GDM1 (cell line): Measurements from ENCODE around the gene LIMK2.
"Not testable (repeated sequence)": the region's sequence is repeated elsewhere in the genome, so short reads cannot be mapped to it uniquely, and the experiment has no call there.

Experiments
- DNase-seq: peaks from one replicate; lab custom pipeline; 2025; lab: John Stamatoyannopoulos, UW

The LIMK2 gene

DNA sequence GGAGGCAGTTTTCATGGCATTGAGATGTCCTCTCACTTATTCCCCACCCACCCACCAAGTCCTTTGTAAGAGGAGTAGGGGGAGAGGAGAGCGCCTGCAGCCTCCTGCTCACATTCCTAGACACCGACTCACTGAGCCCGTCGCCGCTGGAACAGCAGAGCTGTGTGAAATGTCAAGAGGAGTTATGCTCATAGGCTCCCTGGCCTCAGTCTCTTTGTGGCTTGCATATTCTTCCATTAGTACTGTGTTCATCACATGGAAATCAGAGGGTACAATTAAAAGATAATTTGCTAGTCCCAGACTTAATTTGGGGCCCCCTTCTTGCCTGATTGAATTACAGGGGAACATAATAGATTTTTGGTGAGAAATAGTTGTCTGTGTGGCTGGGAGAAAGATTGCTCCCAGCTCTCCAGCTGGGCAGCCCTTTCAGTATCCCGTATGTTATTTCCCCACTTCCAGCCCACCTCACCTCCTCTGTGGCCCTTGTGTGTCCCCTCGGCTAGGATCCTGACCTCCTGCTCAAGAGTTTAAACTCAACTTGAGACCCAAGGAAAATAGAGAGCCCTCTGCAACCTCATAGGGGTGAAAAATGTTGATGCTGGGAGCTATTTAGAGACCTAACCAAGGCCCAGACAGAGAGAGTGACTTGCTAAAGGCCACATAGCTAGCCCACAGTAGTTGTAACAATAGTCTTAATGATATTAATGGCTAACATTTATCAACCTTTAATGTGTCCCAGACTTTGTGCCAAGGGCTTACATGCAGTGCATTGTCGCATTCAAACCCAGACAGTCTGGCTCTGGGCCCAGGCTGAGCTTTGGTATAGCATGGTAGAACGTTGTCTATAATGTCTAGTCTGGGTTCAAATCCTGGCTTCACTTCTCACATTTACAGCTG lies 32.2 kb downstream of the LIMK2 start:
- DNase-seq, result no peak

- DNase-seq, result no peak
Observed at GRCh38 chr22:31244943-31245451, 32.9 kb downstream of the LIMK2 start.

DNA sequence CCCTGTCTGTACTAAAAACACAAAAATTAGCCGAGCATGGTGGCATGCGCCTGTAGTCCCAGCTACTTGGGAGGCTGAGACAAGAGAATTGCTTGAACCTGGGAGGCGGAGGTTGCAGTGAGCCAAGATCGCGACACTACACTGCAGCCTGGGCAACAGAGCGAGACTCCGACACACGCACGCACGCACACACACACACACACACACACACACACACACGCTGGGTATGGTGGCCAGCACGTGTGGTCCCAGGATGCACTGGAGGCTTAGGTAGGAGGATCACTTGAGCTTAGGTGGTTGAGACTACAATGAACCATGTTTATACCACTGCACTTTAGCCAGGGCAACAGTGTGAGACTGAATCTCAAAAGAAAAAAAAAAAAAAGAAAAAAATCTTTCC lies 33.9 kb downstream of the LIMK2 start:
- not testable (repeated sequence) for DNase-seq

GRCh38 chr22:31246687-31247086 lies 34.6 kb downstream of the LIMK2 start:
- DNase-seq, result no peak

DNA sequence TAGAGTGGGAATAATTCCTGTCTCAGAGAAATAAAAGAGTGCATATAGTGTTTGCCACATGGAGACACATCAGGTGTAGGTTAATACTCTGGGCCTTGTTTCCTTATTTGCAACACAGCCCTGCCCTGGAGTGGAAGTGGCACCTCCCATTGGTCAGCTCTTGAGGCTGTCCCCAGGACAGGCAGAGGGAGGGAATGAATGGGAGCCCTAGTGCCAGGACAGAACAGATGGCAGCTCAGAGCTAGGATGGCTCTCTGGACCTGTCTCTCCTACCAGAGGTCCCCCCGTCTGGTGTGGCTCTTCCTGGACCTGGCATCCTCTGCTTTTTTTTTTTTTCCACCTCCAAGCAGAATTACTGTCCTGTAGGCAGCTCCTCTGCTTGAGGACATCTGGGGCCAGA lies 35.6 kb downstream of the LIMK2 start:
- no peak for DNase-seq

GRCh38 chr22:31248138-31248745 lies 36.1 kb downstream of the LIMK2 start:
- DNase-seq, result no peak

DNA sequence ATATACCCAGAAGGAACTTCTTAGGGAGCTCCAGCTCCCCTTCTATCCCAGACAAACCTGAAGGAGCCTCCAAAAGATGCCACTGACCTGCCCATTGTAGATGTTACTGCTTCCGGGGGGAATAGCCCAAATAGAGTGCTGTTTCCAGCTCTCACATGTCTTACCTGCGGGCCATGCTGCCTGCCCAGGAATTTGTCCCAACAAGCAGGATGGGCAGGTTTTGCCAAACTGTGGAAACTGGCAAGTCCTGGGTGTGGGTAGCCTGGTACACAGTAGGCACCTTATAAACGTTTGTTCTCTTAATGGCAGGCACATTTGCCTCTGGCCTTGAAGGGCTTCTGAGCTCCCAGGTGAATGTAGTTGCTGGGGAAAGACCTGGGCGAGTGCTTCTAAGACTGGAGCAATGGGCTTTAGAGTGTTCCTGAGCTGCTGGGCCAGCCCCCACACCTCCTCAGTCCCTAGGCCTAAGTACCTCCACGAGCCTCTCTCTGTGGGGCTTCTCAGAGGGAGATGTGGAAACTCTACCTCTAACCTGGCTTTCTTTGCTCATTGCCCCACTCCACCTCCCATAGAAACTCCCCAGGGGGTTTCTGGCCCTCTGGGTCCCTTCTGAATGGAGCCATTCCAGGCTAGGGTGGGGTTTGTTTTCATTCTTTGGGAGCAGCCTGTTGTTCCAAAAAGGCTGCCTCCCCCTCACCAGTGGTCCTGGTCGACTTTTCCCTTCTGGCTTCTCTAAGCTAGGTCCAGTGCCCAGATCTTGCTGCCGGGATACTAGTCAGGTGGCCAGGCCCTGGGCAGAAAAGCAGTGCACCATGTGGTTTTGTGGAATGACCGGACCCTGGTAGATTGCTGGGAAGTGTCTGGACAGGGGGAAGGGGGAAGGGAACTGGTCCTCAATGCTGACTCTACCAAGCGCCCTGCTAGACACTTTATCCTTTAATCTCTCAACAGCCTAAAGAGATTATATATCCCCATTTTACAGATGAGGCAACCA lies 37.2 kb downstream of the LIMK2 start:
- DNase-seq, result no peak

GRCh38 chr22:31250740-31251600 lies 38.9 kb downstream of the LIMK2 start:
- no peak for DNase-seq

DNA sequence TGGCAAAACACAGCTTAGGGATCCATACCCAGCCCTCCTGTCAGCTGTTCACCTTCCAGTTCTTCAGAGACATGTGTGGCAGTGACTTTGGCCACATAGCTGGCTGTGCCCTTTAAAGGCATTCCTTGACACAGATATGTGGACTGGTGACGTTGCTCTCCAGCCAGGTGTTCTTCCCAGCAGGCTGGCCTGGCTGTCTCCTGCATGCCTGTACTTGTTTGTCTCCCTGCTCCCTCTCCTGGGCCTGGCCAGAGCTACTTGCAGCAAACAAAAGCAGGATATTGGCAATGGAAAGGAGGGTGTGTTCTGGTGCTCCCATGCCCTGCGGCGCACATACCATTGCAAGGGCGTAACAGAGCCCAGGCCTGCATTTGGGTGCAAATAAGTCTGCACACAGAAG lies 41.9 kb downstream of the LIMK2 start:
- DNase-seq, result no peak

DNA sequence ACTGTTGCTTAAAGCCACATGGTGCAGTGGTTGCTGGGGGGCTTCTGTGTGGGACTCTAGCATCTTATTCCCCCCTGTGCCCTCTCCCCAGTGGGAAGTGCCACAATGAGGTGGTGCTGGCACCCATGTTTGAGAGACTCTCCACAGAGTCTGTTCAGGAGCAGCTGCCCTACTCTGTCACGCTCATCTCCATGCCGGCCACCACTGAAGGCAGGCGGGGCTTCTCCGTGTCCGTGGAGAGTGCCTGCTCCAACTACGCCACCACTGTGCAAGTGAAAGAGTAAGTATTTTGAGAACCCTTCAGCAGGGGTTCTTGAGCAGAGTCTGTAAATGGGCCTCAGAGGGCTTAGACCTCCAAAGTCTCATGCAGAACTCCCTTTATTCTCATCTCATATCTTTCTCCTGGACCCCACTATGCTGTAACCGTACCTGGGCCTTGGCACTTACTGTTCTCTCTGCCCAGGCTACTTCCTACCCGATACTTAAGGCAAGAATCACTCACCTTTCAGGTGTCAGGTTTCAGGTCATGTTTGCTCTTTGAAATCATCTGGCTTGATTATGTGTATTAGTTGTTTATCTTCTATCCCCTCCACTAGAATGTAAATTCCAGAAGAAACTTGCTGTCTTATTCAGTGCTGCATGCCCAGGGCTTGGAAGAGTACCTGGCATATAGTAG lies 47.8 kb downstream of the LIMK2 start:
- DNase-seq, result no peak

DNA sequence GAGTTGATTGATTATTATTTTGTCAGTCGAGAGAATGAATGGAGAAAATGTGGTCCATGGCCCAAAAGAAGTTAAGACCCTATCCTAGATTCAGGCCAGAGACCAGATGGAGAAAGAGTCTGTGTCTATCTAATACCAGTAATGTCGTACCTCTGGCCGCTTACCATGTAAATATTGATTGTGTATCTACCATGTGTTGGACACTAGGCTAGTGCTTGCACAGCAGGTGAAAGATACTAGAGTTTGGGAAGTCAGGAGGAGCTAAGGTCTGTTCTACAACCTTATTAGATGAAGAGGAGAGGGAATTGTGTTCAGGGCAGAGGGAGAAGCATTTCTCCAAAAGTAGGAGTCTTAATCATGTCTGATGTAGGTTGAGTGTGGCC lies 48.4 kb downstream of the LIMK2 start:
- DNase-seq, result no peak

- DNase-seq, result no peak
Observed at GRCh38 chr22:31262312-31263133, 50.4 kb downstream of the LIMK2 start.

DNA sequence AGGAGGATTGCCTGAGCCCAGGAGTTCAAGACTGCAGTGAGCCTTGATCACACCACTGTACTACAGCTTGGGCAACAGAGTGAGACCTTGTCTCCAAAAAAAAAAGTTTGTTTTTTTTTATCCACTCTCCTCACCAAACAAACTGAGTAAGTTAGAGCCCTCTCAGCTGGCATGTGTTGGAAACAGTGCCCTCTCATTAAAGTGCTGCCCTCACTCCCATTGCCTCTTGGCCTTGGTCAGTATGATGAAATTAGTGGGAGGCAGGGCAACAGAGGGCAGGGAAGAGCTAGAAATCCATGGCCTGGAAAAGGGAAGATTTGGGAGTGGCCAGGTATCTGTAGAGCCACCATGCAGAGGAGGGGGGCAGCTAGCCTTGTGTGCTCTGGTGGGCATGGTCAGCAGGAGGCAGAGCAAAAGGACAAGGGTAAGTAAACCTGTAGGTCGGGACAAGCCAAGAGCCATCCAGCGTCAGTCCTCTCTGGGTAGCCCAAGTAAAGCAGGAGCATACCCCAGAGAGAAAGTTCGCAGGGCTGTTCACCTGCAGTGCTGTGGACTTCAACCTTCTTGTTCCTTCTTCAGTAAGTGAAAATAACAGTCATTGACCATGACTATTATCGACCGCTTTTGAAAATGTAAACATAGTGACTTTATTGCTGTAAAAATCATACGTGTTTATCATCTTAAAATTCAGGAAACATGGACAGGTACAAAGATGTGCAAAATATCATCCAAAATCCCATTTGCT lies 52.0 kb downstream of the LIMK2 start:
- DNase-seq, result no peak

DNA sequence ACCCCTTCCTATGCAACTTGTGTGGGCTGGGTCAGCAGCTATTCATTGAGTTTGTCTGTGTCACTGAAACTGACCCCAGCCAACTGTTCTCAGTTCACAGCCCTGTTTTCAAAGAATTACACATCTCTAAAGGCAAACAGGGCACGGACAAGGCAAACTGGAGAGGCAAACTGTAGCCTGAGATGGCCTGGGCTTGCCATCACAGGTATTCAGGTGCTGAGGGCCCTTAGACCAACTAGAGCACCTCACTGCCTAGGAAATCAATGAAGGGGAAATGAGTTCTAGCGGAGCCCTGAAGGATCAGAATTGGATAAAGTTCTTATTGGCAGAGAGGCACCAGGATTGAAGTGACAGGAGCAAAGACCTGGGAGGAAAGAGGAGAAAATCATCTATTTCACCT lies 56.2 kb downstream of the LIMK2 start:
- DNase-seq, result no peak

GRCh38 chr22:31269892-31270579 lies 57.9 kb downstream of the LIMK2 start:
- no peak for DNase-seq

- no peak for DNase-seq
Observed at GRCh38 chr22:31271026-31271425, 58.9 kb downstream of the LIMK2 start.

DNA sequence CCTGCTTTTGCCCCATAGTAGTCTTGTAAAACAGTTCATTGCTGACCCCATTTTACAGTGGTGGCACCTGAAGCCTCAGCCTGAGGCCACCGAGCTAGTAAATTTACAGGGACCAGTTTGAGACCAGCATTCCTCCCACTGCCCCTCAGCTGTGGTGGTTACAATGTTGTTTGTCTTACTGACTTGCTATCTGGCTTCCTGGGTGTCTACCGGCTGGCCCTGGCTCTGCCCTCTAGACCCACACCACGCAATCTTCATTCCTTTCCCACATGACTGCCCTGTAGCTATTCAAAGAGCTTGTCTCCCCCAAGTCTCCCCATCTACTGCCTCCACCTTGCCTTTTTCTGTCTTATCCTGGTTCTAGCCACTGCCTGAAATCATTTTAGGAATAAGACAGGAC lies 59.4 kb downstream of the LIMK2 start:
- no peak for DNase-seq
